H1 (cell line): ENCODE measurements around the gene POLE3. TPM values are rescaled to one million over a fixed set of nuclear protein-coding genes. Genes with fewer than 3 reads are reported as not detected.

Experiments
- CTCF ChIA-PET: fragments of 300-600 bp; sonication (Branson Sonifier 250); formaldehyde crosslinking; loops from one replicate; lab custom pipeline; 2021; ENCODE audit not compliant: partially characterized antibody; lab: Charles Lee
- POLR2A ChIA-PET: fragments of 300-600 bp; sonication (Branson Sonifier 250); formaldehyde crosslinking; loops from one replicate; lab custom pipeline; 2021; ENCODE audit warnings: inconsistent platforms; ENCODE audit not compliant: partially characterized antibody; lab: Charles Lee
- DNase-seq, 2 experiments: peaks; one replicate each; pipeline versions ENCODE4 v3.0.0 to v3.0.0-alpha.2; 2010 to 2022; ENCODE audit warnings: low spot score in 2 of 2, low read depth in 1 of 2, mixed read lengths in 1 of 2
- FAIRE-seq: peaks from 2 replicates; lab custom pipeline; 2011; peaks lifted over from hg19 to GRCh38; lab: Jason Lieb, UNC
- H2AFZ ChIP-seq: 2 replicates; pipeline ENCODE4 v1.8.1; 2012; ENCODE audit warnings: low read length, inconsistent platforms
- H2AK5ac ChIP-seq: 2 replicates; pipeline ENCODE4 v1.6.1; 2013; ENCODE audit warnings: low read depth, low read length
- H2BK120ac ChIP-seq: replicated peaks from 2 replicates; pipeline ENCODE3; 2013; ENCODE audit warnings: low read depth, low read length, inconsistent platforms
- H2BK12ac ChIP-seq: 2 replicates; pipeline ENCODE4 v1.6.1; 2013; ENCODE audit warnings: low read depth, low read length
- H2BK15ac ChIP-seq: 2 replicates; pipeline ENCODE4 v1.6.1; 2013; ENCODE audit warnings: low read length
- H2BK20ac ChIP-seq: 2 replicates; pipeline ENCODE4 v1.6.1; 2013; ENCODE audit warnings: low read length
- H2BK5ac ChIP-seq: 2 replicates; pipeline ENCODE4 v1.6.1; 2013; ENCODE audit warnings: low read depth, low read length
- H3K14ac ChIP-seq: 2 replicates; pipeline ENCODE4 v1.6.1; 2013; ENCODE audit warnings: inconsistent platforms; ENCODE audit not compliant: insufficient read length
- H3K18ac ChIP-seq: 2 replicates; pipeline ENCODE4 v1.6.1; 2013; ENCODE audit warnings: low read length; ENCODE audit errors: extremely low read depth
- H3K23ac ChIP-seq: 2 replicates; pipeline ENCODE4 v1.6.1; 2013; ENCODE audit warnings: inconsistent platforms; ENCODE audit not compliant: insufficient read length
- H3K23me2 ChIP-seq: 2 replicates; pipeline ENCODE4 v1.6.1; 2013; ENCODE audit warnings: low read depth, low read length
- H3K27ac ChIP-seq: 2 replicates; pipeline ENCODE4 v1.6.1; 2011; ENCODE audit warnings: low read depth, low read length, inconsistent platforms
- H3K27me3 ChIP-seq, 4 experiments: replicated peaks in 1 of 4; 1 replicate in 1 of 4; 2 replicates in 3 of 4; pipeline versions ENCODE4 v1.6.1 to v1.8.1; 2011 to 2013; ENCODE audit warnings: low read length in 3 of 4, mild to moderate bottlenecking in 3 of 4, inconsistent platforms in 2 of 4, mixed read lengths in 2 of 4, moderate library complexity in 1 of 4; ENCODE audit not compliant: control insufficient read depth in 3 of 4, insufficient read depth in 3 of 4; ENCODE audit errors: extremely low read depth in 1 of 4
- H3K36me3 ChIP-seq, 4 experiments: 2 replicates each; pipeline versions ENCODE4 v1.6.1 to v1.8.1; 2011 to 2013; ENCODE audit warnings: mild to moderate bottlenecking in 4 of 4, low read length in 3 of 4, moderate library complexity in 2 of 4, control low read depth in 1 of 4, inconsistent platforms in 1 of 4; ENCODE audit not compliant: insufficient read depth in 4 of 4, control insufficient read depth in 2 of 4
- H3K4ac ChIP-seq: replicated peaks from 2 replicates; pipeline ENCODE3; 2013; ENCODE audit warnings: low read length, low read depth, mixed read lengths, inconsistent platforms; ENCODE audit not compliant: insufficient read length
- H3K4me1 ChIP-seq, 4 experiments: replicated peaks in 1 of 4; 1 replicate in 1 of 4; 2 replicates in 3 of 4; pipeline versions ENCODE4 v1.6.1 to v1.8.1; 2011 to 2013; ENCODE audit warnings: low read length in 3 of 4, inconsistent platforms in 2 of 4, mixed read lengths in 1 of 4; ENCODE audit not compliant: insufficient read depth in 4 of 4, control insufficient read depth in 3 of 4
- H3K4me2 ChIP-seq, 2 experiments: 2 replicates each; pipeline versions ENCODE4 v1.6.1 to v1.8.1; 2011 to 2013; ENCODE audit warnings: low read depth in 2 of 2, low read length in 2 of 2, control low read depth in 1 of 2, inconsistent platforms in 1 of 2, mild to moderate bottlenecking in 1 of 2; ENCODE audit not compliant: insufficient read depth in 1 of 2
- H3K4me3 ChIP-seq, 4 experiments: fragments of 200-600, 300-600 bp in 1 of 4; sonication (generic), shearing (Covaris generic), sonication (Bioruptor Twin) in 1 of 4; 2 replicates each; pipeline versions ENCODE4 v1.5.1 to v1.8.1; 2011 to 2016; ENCODE audit warnings: low read length in 4 of 4, low read depth in 3 of 4, control low read depth in 2 of 4, inconsistent platforms in 2 of 4, mild to moderate bottlenecking in 2 of 4, mixed read lengths in 1 of 4, moderate library complexity in 1 of 4; ENCODE audit not compliant: insufficient read depth in 2 of 4; ENCODE audit errors: extremely low read depth in 1 of 4
- H3K56ac ChIP-seq: replicated peaks from 2 replicates; pipeline ENCODE3; 2013; ENCODE audit warnings: low read depth, mild to moderate bottlenecking, mixed read lengths, low read length, inconsistent platforms; ENCODE audit not compliant: insufficient read length
- H3K79me1 ChIP-seq: 2 replicates; pipeline ENCODE4 v1.6.1; 2013; ENCODE audit warnings: low read depth, low read length, control low read depth
- H3K79me2 ChIP-seq, 2 experiments: 2 replicates each; pipeline versions ENCODE4 v1.6.1 to v1.8.1; 2012 to 2013; ENCODE audit warnings: low read length in 2 of 2, mild to moderate bottlenecking in 2 of 2, inconsistent platforms in 1 of 2; ENCODE audit not compliant: insufficient read depth in 2 of 2, control insufficient read depth in 1 of 2
- H3K9ac ChIP-seq, 4 experiments: replicated peaks in 1 of 4; 1 replicate in 1 of 4; 2 replicates in 3 of 4; pipeline versions ENCODE4 v1.6.1 to v1.8.1; 2011 to 2013; ENCODE audit warnings: low read depth in 3 of 4, low read length in 3 of 4, control low read depth in 2 of 4, mild to moderate bottlenecking in 2 of 4, moderate library complexity in 2 of 4, inconsistent platforms in 1 of 4; ENCODE audit errors: extremely low read depth in 1 of 4
- H3K9me3 ChIP-seq, 2 experiments: 2 replicates each; pipeline versions ENCODE4 v1.6.1 to v1.8.1; 2012 to 2013; ENCODE audit warnings: mild to moderate bottlenecking in 2 of 2, moderate library complexity in 2 of 2, control low read depth in 1 of 2, inconsistent platforms in 1 of 2, low read depth in 1 of 2, low read length in 1 of 2, mixed read lengths in 1 of 2; ENCODE audit not compliant: insufficient read depth in 2 of 2
- H4K20me1 ChIP-seq, 2 experiments: replicated peaks in 1 of 2; 2 replicates each; pipeline versions ENCODE3 to v1.8.1; 2011 to 2013; ENCODE audit warnings: inconsistent platforms in 2 of 2, low read length in 2 of 2, mild to moderate bottlenecking in 1 of 2; ENCODE audit not compliant: insufficient read depth in 2 of 2, control insufficient read depth in 1 of 2
- H4K5ac ChIP-seq: 2 replicates; pipeline ENCODE4 v1.6.1; 2013; ENCODE audit warnings: low read length, low read depth, mixed read lengths, inconsistent platforms; ENCODE audit not compliant: insufficient read length
- H4K8ac ChIP-seq: 2 replicates; pipeline ENCODE4 v1.8.0; 2013; ENCODE audit warnings: mild to moderate bottlenecking, moderate library complexity, low read length, inconsistent platforms; ENCODE audit not compliant: insufficient read depth; ENCODE audit errors: extremely low read depth
- H4K91ac ChIP-seq: replicated peaks from 2 replicates; pipeline ENCODE3; 2013; ENCODE audit warnings: low read length, mixed read lengths, inconsistent platforms; ENCODE audit not compliant: insufficient read length
- MAFK ChIP-seq: IDR thresholded peaks from 2 replicates; pipeline ENCODE4 v1.6.1; 2012; ENCODE audit warnings: low read depth, mild to moderate bottlenecking, improper control_type of control experiment, low read length
- WGBS, 2 experiments: shearing (Covaris generic) in 1 of 2; methylation state at CpG; one replicate each; pipeline versions ENCODE4 v1.1.6 to v1.1.7; 2013 to 2015; ENCODE audit warnings: low lambda C conversion rate in 2 of 2, mixed read lengths in 2 of 2, inconsistent platforms in 1 of 2, low coverage in 1 of 2, missing lambda C conversion rate in 1 of 2; ENCODE audit not compliant: insufficient replicate concordance in 2 of 2, insufficient coverage in 1 of 2, insufficient read length in 1 of 2; ENCODE audit errors: extremely low coverage in 1 of 2, missing lambda C conversion rate in 1 of 2; 5-methylcytosine and 5-hydroxymethylcytosine counted together
- polyA plus RNA-seq, 7 experiments: library from polyadenylated mRNA; depleted of rRNA in 3 of 7; stranded (reverse) in 5 of 7; unstranded in 2 of 7; fragments of >200 nt in 5 of 7; fragments of 200-250 nt in 2 of 7; gene quantifications; 1 replicate in 5 of 7; 2 replicates in 1 of 7; 4 replicates in 1 of 7; pipeline versions ENCODE4 v1.2.1 to v1.2.3, GENCODE V29; 2011 to 2013; ENCODE audit warnings: missing spikeins in 2 of 7, mixed read lengths in 2 of 7
- total RNA-seq: library from RNA; stranded (reverse); fragmentation: NEBNext Ultra II Directional; extraction: Animal tissue kit (Norgen Biotek cat#: 25700); gene quantifications from 2 replicates; pipeline ENCODE4 v1.2.1, GENCODE V29; 2021

POLE3 gene
- total and polyA plus RNA-seq, 2 of the 8 experiments (the other 6 are each of a cell fraction or from before 2014, with no cell fraction given): 52.7 to 77.3 TPM

DNA sequence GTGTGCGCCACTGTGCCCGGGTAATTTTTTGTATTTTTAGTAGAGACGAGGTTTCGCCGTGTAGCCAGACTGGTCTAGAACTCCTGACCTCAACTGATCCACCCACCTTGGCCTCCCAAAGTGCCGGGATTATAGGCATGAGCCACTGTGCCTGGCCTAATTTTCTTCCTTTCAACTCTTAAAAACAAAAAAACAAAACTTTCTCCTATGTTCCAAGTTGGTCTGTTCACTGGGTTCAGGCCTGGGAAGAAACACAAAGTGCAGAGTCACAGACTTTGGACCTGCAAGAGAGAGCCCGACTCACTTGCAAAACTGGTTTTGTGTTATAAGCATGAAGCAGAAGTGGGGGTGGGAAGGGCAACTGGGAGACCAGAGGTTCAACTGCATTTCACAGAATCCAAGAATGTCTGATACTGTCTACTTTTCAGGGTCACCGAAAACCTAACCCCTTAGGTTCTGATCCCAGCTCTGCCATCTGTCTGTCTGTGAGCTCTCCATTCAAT is 28.5 kb downstream of the POLE3 start:
- Histone ChIP-seq H3K14ac (no peak overlapping the region), H3K23me2 (peaks cover 3% of the 10 kb centered on the region; the same call in 1 of the 2 replicates), H4K8ac (no peak overlapping the region), H3K18ac (no peak overlapping the region), H2BK5ac (no peak overlapping the region), H2BK120ac (no peak overlapping the region), H3K36me3 (no peaks in the 10 kb centered on the region; a peak in 1 of 8 replicates), H3K23ac (no peak overlapping the region), H3K79me2 (no peaks in the 10 kb centered on the region), H3K4me3 (no peak overlapping the region), H3K27ac (no peak overlapping the region), H2BK12ac (no peak overlapping the region), H3K4me1 (no peaks in the 10 kb centered on the region; a peak in 1 of 7 replicates), H2AK5ac (no peak overlapping the region), H2BK15ac (no peak overlapping the region), H3K27me3 (no peaks in the 10 kb centered on the region; a peak in 1 of 7 replicates), H4K5ac (no peak overlapping the region), H3K9me3 (no peaks in the 10 kb centered on the region), H4K20me1 (no peaks in the 10 kb centered on the region), H2BK20ac (no peak overlapping the region), H2AFZ (no peak overlapping the region), H3K4ac (no peak overlapping the region), H3K56ac (no peak overlapping the region), H3K9ac (no peak overlapping the region), H3K4me2 (no peak overlapping the region), H4K91ac (no peak overlapping the region), H3K79me1 (no peaks in the 10 kb centered on the region)
- FAIRE-seq: no peak
- POLR2A ChIA-PET: interaction anchor here (1.6 kb wide), 1 partner anchor 28 kb away, joined by 3 read pairs; the partner anchor contains the start of genes C9orf43 and POLE3
- 94% methylated on average over 8 of the region's 8 CpGs; no CpG with 5 or more reads in 1 of the 2 experiments for WGBS, 2 experiments
- CTCF ChIA-PET: interaction anchor here (0.7 to 1.0 kb wide), 2 partner anchors 9 to 66 kb away, joined by 3 read pairs; no protein-coding TSS in a partner anchor
- no peak for DNase-seq
- TF ChIP-seq MAFK: no peak
